Stimulated activated CD8-positive, alpha-beta memory T cell treated with anti-CD3 and anti-CD28 coated beads, Interleukin-2, amount 100 ng/mL, for 48 hours (primary cell): ENCODE data around the gene GNB5.
"Not testable (repeated sequence)": the region's sequence is repeated elsewhere in the genome, so short reads cannot be mapped to it uniquely, and the experiment has no call there.

Source experiments
- DNase-seq, 2 donors: peaks; one replicate each; pipeline ENCODE4 v3.0.0-alpha.2; 2020; ENCODE audit warnings: low read depth in 2 of 2

GNB5 gene

DNA sequence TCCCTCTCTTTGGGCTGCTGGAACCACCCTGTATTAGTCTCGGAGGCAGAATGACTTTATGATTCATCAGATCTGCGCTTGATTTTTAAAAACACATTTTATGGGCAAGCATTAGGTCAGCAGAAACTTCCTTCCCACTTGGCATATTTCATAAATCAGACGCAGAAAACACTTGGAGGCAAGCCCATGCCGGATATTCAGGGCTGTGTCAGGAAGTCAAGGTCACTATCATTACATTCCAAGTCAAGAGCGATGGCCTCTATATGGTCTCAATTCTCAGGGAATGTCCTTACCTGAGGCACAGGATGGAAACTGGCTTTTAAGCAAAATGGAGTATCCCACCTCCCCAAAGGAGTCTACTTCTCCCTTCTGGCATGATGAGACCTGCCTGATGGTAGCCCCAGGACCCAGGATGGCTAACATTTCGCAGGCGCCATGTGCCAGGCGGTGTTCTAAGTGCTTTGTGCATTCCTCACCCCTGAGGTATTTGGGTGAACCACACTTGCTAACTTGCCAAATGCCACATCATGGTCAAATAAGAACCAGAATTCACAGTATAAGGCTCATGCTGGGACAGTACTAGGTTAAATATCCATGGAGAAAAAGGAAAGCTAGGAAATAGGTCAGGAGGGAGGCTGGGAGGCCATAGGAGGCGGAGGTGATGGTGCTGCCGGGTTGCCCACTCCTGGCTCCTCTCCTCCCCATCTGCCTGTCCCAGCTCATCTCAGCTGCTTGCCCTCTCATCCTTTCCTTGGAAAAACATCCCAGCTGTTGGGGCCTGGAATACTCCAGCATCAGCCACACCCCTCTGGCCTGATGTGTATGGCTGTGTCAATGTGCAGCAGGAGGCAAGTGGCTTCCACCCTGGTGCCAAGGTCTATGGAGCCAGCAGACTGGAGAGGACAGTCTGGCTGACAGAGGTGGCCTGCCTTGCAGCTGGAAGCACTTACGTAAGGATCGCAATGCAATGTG lies 97.4 kb downstream of the GNB5 start:
- DNase-seq = no peak

DNA sequence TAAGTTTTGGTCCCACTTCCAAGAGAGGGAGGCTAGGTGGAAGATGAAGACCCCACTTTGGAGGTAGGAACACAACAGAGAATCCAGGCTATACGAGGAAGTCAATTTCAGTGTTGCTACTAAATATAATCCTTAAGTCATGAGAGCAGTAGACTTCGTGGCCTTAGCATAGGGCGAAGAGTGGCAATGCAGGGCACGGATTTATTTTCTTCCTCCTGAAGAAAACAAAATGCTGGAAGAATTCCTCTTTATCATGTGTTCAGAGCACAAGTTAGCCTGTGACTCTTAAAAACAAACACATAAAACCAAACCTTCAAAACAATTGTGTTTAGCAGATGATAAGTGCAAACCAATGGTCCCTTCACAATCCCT lies 98.0 kb downstream of the GNB5 start:
- no peak for DNase-seq

DNA sequence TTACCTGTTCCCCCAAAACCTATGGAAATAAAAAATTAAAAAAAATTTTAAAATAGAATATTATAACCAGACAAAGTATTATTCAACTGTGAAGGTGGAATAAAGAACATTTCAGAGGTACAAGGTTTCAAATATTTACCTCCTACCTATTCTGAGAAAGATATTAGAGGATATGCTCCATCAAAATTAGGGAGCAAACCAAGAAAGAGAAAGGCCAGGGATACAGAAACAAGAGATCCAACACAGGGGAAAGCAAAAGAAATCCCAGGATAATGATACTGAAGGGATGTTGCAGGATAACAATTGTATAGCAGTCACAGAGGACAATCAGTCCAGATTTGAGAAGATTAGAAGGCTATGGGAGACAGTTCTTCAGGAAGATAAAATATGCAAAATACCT lies 101.0 kb downstream of the GNB5 start:
- DNase-seq = no peak

DNA sequence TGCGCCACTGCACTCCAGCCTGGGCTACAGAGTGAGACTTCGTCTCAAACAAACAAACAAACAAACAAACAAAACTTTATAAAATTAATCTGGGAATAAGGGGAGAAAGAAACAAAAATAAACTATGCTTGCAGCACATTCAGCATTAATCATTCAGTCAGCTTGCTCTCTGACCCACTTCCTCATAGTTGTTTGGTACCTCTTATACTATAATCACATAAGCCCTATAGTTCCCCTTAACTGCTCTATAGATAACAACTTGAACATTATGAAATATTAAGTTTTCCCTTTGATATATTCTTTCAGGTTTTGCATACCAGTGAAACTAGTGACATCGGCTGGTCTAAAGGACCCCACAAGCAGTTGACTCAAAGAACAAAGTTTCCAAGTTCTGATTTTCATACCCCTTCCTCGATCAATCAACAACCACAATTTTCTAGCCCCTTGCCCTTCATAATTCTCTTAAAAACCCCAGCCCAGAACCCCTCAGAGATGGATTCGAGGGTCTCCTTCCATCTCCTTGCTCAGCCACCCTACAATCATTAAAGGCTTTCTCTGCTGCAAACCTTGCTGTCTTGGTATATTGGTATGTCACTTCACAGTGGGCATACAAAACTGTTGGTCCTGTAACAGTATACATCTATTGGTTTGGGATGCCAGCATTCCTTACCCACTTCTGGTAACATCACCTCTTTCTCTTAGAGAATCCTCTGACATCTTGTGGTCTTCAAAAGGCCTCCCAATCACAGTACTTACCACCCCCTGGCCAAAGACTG lies 105.0 kb downstream of the GNB5 start:
- no peak for DNase-seq

DNA sequence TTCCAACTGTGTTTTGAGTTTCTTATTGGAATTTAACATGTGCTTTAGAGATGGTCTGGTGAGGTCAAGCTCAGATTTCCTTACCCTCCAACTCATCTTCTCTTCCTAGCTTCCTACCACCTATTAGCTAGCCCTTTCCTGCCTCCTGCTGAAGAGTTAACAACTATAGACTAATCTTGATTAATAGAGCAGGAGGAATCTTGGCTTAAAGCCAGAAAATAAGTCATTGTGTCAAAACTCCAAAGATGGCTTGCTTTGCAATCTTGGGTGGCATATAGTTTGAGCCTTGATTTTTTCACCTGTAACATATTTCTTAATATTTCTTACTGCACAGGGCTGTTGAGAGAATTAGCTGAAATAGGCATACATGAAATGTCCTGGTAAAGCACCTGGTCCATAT lies 105.9 kb downstream of the GNB5 start:
- DNase-seq = no peak

DNA sequence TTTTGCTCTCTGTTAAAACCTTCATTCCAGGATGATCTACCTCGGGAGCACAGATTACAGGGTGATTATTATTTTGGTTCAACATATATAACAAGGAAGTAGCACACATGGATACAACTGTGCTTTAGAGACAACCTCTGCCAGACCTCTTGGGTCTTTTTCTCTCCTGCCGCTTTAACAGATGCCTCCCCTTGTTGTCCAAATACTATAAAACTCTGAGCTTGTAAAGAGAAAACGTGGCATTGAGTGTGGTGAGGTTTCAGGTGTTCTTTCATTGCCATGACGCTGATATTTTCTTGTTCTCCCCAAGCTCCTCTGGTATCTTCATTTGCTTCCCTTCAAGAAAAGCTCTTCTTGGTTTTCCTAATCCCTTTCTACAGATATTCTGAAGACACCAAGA lies 107.6 kb downstream of the GNB5 start:
- no peak for DNase-seq

DNA sequence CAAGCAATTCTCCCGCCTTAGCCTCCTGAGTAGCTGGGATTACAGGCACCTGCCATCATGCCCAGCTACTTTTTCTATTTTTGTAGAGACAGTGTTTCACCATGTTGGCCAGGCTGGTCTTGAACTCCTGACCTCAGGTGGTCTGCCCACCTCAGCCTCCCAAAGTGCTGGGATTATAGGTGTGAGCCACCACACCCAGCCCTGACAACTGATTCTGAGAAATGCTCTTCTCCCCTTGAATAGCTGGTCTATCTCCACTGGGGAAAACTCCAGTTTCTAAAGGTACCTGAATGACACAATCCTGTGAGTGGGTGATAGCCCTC lies 108.2 kb downstream of the GNB5 start:
- DNase-seq = not testable (repeated sequence)

DNA sequence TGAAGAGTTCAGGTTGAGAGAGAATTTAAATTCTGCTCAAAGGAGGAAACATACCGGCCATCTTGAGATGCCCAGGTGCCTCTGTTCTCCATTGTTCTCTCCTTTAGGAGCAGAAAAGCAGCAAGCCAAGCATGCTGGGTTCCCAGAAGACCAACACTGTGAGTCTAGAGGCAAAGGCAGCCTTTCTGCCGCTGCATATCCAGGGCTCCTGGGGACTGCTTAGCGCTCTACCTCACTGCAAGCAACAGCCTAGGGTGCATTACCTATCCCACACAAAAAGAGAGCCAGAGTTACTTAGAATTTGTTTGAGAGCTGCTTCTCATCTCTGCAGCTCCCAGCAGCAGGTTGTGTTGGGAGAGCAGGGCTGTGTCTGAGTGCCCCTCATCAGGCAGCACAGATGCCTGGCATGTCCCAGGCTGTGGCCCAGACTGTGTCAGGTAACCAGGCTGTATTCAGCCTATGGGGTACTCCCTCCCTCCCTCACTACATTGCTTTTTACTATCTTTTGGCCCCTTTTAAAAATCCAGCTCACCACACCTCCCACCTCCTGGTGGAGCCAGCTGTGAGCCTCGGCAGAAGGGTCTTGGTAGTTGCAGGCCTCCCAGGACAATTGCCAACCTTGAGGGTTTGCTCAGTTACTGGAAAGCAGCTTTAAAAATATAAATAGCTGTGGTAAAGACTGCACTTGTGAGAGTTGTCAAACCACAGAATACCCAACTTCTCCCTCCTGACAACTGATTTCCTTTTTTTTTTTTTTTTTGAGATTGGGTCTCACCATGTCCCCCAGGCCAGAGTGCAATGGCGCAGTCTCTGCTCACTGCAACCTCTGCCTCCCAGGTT lies 108.8 kb downstream of the GNB5 start:
- no peak for DNase-seq

DNA sequence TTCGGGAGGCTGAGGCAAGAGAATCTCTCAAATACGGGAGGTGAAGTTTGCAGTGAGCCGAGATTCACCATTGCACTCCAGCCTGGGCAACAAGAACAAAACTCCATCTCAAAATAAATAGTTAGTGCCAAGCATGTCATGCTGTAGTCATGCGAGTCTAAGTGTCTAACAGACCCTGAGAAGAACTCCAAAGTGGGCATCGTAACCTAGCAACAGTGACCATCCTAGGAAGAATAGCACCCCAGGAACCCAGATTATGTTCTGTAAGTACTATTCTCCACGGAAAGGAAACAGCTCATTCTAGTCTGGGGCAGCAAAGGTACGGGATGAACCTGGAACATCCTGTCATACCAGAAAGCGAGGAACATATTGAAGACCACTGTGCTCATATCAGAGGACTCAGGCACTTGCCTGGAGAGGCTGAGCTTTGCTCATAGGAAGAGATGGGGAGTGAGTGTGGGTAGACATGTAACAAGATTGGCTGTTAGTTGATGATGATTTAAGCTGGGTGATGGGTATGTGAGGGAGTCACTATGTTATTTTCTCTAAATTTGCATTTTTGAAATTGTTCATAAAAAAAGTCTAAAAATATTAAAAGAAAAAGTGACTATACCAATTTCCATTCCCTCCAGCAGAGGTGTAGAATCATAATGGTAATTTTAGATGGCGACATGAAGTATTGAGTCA lies 110.3 kb downstream of the GNB5 start:
- DNase-seq = no peak

DNA sequence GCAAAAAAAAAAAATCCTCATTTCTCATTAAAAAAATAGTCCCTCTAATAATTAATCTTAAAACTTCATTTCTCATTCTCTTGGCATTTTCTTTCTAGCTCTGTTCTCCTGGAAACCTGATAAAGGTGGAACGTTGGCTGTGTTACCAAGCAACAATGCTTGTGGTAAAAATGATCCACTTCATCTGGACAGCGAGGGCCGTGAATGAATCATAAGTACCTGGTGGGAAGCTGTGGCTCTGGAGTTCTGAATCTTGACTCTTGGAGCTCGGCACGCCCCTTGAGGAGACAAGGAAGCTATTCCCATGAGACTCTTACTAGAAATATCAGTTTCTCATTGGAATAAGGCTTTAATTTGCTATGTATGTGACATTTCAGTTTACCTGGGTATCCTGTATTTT lies 111.2 kb downstream of the GNB5 start:
- no peak for DNase-seq

DNA sequence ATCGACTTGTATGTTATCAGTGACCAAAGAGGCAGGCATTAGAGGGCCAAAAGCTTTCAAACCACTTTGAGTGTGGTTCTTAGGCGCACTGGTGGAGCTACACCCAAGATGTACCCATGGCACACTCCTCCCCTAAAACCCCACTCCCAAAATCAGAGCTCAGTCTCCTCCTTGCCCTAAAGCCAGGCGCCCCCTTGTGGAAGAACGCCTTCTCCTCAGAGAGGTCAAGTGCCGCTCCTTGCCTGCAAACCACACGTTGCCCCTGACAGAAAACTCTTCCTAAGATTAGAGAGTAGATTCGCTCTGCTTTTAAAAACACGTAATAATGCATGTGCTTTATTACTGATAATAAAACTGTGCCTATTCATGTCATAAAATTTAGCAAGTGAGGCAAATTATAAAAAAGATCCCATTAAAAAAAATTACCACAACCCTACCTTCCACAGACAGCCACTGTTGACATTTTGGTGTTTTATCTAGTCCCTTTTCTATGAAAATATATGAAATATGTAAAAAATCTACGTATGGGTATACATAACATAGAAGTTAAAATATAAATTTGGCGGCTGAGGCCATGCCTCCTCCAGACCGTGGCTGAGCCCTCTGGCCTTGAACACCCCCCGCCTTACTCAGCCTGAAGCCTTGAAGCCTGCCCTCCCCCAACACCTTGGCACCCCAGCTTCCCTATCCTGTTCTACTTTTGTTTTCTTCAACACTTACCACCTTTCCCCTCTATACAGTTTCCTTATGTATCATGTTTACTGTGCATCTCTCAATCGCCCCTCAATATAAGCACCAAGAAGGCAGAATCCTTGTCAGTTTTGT lies 112.1 kb downstream of the GNB5 start:
- peak; percentile 78 for DNase-seq

DNA sequence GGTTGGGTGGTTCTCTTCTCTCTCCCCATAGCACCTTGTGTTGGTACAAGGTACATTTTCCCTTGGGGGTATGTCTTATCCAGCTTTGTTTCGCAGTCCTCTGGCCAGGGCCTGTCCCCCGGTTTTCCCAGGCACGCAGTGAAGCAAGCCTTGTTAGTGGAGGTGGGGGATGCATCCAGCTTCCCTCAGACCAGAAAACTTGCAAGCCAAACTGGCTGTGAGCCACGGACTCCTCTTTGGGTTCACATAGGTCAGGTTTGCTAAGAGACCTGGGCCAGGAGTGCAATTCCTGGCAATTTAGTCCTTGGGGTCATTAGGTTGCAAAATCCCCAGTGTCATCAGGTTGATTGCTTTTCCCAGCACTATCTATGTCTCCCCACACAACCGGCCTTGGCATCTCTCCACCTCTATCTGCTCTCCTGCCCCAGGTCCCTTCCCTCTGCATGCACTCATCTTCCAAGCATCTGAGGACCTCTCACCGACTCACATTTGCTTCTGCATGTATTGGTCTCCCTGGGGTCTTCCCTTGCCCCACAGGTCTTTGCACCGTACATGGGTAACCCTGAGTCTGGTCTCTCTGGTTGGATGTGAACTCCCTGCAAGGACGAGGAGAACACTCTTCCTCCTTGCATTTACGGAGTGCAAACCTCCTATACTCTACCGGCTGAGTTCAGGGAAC lies 112.9 kb downstream of the GNB5 start:
- DNase-seq = no peak

DNA sequence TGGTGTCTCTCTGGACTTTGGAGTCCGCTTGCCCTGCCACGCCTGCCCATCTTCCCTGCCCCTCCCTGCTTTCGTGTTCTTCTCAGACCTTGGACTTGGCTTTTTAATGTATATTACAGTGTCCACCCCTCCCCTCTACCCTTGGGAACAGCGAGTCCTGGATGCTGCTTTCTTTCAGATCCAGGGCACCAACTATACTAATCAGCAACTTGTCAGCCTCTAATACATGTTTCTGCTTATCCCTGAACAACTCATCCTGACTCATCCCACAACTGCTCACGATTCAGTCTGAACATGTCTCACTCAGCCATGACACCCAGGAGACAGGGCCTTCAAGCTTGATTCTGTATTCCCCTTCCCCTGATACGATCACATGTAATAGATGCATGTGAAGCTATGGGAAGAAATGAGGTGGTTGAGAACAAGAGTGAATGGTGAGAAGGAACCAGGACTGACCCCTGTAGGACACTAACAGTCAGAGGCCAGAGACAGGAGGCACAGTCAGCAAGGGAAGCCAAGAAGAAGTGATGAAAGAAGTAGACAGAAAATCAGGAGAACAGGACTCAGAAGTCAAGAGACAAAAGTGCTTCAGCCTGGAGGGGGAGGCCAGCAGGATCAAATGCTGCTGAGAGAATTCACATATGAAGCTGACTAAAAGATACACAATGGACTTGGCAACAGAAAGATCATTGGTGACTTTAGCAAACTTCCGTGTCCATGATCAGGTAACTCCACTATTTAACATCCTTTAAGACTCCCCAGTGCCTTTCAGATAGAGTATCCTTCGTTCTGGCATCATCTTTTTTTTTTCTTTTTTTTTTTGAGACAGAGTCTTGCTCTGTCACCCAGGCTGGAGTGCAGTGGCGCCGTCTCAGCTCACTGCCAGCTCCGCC lies 114.1 kb downstream of the GNB5 start:
- DNase-seq = peak in 1 of 2 donors; percentile 8

DNA sequence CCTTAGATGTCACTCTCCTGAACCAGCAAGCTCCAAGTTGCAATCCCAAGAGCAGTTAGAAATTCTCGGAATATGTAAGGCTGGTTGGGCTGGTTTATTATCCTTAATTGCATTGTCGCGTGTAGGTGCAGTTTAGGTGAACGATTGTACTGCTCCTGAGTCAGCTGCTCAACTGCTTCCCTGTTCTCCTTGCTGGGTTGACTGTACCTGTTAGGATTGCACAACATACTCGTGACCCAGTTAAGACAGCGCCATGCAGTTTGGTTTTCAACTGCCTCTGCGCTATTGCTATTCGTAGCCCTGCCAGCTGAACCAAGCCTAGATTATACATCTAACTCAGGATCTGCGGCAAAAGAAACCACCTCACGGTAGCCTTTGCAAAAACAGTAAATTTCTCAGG lies 119.6 kb downstream of the GNB5 start:
- no peak for DNase-seq

DNA sequence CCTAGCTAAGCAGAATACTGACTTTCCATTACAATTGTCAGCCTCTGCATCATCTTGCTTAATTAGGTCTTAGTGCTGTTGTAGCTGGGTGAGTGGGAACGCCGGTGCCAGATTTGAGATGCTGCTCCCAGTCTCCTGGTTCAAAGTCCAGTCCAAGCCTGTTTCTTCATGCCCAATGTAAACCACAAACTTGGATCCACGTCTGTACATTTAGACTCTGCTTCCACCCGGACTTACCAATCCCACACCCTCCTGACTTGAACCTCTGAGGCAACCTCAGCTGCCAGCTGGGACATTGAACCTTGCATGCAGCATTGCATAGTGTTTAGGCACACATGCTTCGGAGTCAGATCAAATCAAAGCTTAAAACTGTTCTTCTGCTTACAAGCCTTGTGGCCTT lies 121.6 kb downstream of the GNB5 start:
- no peak for DNase-seq

DNA sequence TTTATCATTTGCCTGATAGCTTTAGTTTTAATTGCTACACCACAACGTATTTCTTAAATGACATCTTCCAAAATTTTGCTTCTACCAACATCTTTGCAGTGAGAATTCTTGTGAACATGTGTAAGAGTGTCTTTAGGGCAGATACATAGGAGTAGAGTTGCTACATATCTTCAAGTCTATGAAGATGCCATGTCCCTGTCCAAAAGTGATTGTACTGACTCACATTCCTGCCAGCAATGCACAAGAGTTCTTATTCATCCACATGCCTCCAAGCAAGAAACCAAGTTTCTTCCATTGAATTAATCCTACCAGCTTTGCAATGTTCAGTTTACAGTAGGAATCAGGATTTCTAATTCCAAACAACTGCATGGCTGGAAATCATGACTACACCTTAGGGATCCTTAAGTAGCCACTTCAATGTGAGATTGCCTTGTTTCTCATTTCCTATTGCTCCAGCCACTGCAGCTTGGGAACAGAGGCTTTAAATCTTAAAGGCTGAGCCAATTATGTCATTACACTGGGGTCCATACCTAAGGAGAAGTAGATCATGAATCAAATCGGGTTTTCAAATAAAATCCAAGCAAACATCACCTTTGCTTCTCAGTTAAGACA lies 123.1 kb downstream of the GNB5 start:
- no peak for DNase-seq

DNA sequence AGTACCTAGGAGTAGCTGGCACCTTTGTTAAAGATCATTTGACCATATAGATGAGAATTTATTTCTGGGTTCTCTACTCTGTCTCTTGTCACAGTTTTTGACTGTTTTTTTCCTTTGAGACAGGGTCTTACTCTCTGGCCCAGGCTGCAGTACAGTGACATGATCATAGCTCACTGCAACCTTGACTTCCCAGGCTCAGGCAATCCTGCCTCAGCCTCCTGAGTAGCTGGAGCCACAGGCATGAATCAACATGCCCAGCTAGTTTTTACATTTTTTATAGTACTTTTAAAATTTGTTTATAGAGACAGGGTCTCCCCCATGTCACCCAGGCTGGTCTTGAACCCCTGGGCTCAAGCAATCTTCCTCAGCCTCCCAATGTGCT lies 123.7 kb downstream of the GNB5 start:
- no peak for DNase-seq

DNA sequence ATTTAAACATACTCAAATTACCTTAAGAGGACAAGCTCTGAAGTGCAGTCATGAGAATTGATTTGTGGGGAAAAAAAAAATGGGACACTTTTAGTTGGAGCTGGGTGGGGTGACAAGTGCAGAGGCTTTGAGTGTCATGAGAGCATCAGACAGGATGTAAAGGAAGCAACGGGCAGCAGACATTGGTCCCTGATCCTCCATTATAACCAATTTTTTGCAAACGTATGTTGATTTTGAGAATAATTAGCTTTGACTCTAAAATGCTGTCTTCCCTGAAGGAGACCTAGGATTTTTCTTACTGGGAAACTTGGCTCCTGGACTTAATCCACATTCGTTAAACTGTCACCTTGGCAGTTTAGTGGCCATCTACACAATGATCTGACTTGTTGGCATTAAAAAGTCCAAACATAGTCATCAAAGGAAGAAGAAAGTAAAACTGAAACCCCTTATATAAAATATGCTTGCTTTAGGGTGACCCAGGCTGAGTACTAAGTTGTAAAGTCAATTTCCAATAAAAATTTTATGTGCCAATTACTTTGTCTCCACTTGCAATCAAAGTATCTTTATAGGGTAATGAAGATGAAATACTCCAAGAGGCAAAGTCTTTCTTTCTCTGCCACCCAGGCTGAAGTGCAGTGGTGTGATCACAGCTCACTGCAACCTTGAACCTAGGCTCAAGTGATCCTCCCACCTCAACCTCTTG lies 124.2 kb downstream of the GNB5 start:
- no peak for DNase-seq
